ENCODE results near the gene DPP7.

Gene DPP7

DNA sequence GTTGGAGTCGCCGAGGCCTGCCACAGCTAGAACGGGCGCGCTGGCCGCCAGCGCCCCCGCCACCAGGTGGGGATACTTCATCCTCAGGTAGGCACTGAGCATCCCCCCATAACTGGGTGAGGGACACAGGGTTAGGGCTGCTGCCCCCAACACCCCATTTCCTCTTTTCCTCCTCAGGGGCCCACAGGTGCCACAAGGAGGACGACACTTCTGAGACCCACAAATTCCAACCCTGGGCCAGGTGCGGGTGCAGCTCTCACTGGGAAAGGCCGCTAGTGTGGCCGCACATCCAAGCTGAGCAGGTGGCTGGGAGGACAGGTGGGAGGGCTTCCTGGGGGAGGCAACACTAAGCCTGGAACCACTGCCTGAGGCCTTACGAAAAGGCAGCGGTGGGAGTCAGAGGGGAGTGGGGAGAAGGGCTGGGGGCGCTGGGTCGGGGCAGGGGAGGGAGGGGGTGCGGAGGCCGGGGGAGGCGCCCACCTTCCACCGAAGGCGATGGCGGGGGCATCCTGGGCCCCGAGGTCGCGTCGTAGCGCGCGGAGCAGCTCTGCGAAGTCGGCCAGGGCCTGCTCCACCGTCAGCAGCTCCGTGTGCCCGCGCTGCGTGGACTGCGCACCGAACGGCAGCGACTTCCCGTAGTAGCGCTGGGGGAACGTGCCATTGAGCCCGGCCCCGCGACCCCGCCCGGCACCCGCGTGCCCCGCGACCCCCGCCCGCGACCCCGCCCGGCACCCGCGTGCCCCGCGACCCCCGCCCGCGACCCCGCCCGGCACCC is 961 bp downstream of the DPP7 start:
- TF ChIP-seq SIN3A (IDR thresholded peaks at IDR 0.05; ENCODE audit: borderline replicate concordance, insufficient read depth, low read length) (no peak), FOXP2 (optimal IDR thresholded peaks at IDR 0.05; ENCODE audit: borderline replicate concordance, extremely low read depth, extremely low read length, insufficient read depth) (no peak), POLR2AphosphoS5 (IDR thresholded peaks at IDR 0.05; ENCODE audit: low read depth, low read length) (no peak), TAF1 (IDR thresholded peaks at IDR 0.05; ENCODE audit: borderline replicate concordance, insufficient read depth, low read length) (no peak), REST (IDR thresholded peaks at IDR 0.05; ENCODE audit: insufficient read depth in 1 of 2, low read depth in 2 of 2, low read length in 2 of 2) (no peak)

DNA sequence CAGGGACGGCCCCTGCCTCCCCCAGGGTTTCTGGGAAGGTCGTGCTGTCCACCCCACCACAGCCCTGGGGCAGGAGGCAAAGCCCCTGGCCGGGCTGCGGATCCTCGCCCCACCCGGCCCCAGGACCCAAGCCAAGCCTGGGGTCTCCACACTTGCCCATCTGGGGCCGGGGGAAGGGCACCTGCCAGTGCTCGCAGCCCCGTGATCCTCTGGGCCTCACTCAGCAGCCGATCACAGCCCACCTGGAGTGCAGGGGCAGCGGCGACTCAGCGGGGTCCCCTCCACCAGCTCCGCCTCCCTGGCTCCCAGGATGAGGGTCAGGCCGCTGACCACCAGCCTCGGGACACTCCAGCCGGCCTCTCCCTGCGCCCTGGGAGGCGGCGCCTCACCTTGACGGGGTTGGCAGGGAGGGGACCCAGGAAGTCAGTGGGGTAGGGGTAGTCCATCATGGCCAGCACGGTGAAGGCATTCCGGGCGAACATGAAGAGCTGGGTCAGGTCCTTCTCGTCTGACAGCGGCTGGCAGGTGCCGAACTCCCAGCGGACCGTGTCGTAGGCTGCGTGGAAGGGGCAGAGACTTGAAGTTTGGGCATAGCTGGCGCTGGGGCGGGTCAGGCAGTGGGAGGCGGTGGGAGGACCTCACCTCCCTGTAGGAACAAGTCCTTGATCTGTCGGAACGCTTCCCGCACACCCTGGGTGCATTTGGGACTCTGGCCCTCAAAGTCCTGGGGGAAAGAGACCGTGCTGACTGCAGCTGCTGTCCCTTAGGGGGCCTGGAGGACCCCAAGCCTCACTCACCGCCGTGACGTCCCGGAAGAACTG is 1.8 kb downstream of the DPP7 start:
- TF ChIP-seq REST (IDR thresholded peaks at IDR 0.05; ENCODE audit: insufficient read depth in 1 of 2, low read depth in 2 of 2, low read length in 2 of 2), result no peak
- no peak for TF ChIP-seq SIN3A (IDR thresholded peaks at IDR 0.05; ENCODE audit: borderline replicate concordance, insufficient read depth, low read length)
- TF ChIP-seq FOXP2 (optimal IDR thresholded peaks at IDR 0.05; ENCODE audit: borderline replicate concordance, extremely low read depth, extremely low read length, insufficient read depth), result no peak
- TF ChIP-seq POLR2AphosphoS5 (IDR thresholded peaks at IDR 0.05; ENCODE audit: low read depth, low read length), result no peak
- no peak for TF ChIP-seq TAF1 (IDR thresholded peaks at IDR 0.05; ENCODE audit: borderline replicate concordance, insufficient read depth, low read length)

GRCh38 chr9:137111788-137112563 is 2.6 kb downstream of the DPP7 start:
- TF ChIP-seq FOXP2 (optimal IDR thresholded peaks at IDR 0.05; ENCODE audit: borderline replicate concordance, extremely low read depth, extremely low read length, insufficient read depth) (no peak), TAF1 (IDR thresholded peaks at IDR 0.05; ENCODE audit: borderline replicate concordance, insufficient read depth, low read length) (no peak), REST (IDR thresholded peaks at IDR 0.05; ENCODE audit: insufficient read depth in 1 of 2, low read depth in 2 of 2, low read length in 2 of 2) (no peak), POLR2AphosphoS5 (IDR thresholded peaks at IDR 0.05; ENCODE audit: low read depth, low read length) (no peak), SIN3A (IDR thresholded peaks at IDR 0.05; ENCODE audit: borderline replicate concordance, insufficient read depth, low read length) (no peak)

- no peak for TF ChIP-seq TAF1 (IDR thresholded peaks at IDR 0.05; ENCODE audit: borderline replicate concordance, insufficient read depth, low read length)
These were observed 3.4 kb downstream of the DPP7 start for GRCh38 chr9:137110911-137111787.

Data from PFSK-1 (cell line).